ENCODE results near the gene KCNS3. TPM values are rescaled to one million over a fixed set of nuclear protein-coding genes. Genes with fewer than 3 reads are reported as not detected.

KCNS3 gene
- polyA plus RNA-seq, 1 donor from 2014 or later: not detected

DNA sequence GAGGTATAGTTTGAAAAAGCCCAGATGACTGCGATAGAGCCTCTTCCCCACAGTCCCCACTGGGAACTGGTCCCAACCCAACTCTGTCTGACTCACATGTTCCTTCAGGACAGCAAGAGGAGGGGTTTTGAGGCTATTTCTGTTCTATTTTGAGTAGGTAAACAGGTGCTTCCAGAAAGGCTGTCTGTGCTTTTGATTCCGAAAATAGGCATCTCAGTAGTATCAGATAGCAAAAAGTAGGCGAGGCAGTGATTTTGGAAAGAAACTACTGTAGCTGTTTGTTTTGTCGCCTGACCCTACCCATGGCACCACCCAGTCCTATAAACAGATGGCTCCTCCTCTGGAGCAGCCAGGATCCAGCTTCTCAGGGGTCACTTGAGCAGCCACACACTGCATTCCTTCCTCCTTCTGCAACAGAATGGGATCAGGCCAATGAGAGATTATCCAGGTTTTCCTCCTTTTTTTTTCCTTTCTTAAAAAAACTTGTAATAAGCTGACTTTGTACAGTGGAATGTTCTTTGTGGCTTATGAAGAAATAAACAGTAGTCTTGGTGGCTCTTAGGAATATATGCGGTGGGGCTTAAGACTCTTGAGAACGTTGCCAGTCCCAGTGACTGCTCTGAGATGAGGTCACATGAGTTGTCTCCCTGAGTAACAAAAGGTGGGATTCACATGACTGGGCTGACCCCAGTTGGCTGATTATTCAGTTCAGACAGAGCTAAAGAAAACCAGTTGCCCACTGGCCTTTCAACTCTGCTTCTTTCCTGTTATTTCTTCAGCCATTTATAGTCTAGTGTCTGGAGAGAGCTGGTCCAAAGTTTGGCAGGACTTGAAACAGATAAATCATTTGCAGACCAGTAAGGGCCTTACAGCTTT, 98.6 kb downstream of the KCNS3 start:
- no peaks in the 10 kb centered on the region for H3K4me1 Mint-ChIP-seq
- H3K27me3 Mint-ChIP-seq: peaks cover 7% of the 10 kb centered on the region
- H3K4me3 Mint-ChIP-seq: no peak overlapping the region
- no peaks in the 10 kb centered on the region for H3K9me3 Mint-ChIP-seq
- no peak overlapping the region for H3K27ac Mint-ChIP-seq
- H3K36me3 Mint-ChIP-seq: no peaks in the 10 kb centered on the region

DNA sequence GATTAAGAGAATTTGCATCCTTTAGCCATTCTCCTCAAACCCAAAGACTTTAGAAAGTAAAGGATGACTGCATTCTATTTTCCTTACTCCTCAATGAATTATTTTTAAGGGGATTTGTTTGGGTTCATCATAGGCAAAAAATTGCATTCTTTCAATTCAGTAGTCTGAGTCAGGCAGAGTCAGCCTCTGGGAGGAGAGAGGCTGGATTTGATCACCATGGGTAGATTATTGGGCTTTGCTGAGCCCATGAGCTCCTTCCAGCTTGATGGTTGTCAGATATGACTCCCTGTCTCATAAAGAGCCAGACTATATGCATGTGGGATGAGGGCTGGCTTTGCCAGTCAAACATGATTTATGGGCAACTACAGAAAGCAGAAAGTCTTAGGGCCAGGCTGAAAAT, 101.2 kb downstream of the KCNS3 start:
- Mint-ChIP-seq H3K9me3 (no peaks in the 10 kb centered on the region), H3K27ac (no peak overlapping the region), H3K36me3 (no peaks in the 10 kb centered on the region), H3K4me1 (no peaks in the 10 kb centered on the region), H3K27me3 (peaks cover 7% of the 10 kb centered on the region), H3K4me3 (no peak overlapping the region)

- Mint-ChIP-seq H3K9me3 (no peaks in the 10 kb centered on the region), H3K27me3 (peaks cover 7% of the 10 kb centered on the region), H3K4me3 (no peak overlapping the region), H3K27ac (no peak overlapping the region), H3K36me3 (no peaks in the 10 kb centered on the region), H3K4me1 (no peaks in the 10 kb centered on the region)
These were observed 103.5 kb downstream of the KCNS3 start for GRCh38 chr2:17981936-17982335.

Other genes with a start within 250 kb of the KCNS3 start
- gene SMC6, start 124.9 kb upstream of the KCNS3 start, polyA plus RNA-seq: 43.8 TPM
- gene GEN1, start 124.5 kb upstream of the KCNS3 start, polyA plus RNA-seq: 3.2 TPM
- gene MSGN1, start 62.2 kb upstream of the KCNS3 start, polyA plus RNA-seq: not detected

Data from IgD-negative memory B cell (primary cell).